H1 (cell line): ENCODE results near the gene PHLDA2. TPM values are rescaled to one million over a fixed set of nuclear protein-coding genes. Genes with fewer than 3 reads are reported as not detected.

Source experiments
- KDM4A ChIP-seq: IDR thresholded peaks from one replicate; pipeline ENCODE4 v1.7.1; 2012; ENCODE audit warnings: low read depth, mild to moderate bottlenecking, moderate library complexity, low read length, inconsistent platforms; ENCODE audit not compliant: severe bottlenecking
- polyA plus RNA-seq, 7 experiments: library from polyadenylated mRNA; depleted of rRNA in 3 of 7; stranded (reverse) in 5 of 7; unstranded in 2 of 7; fragments of >200 nt in 5 of 7; fragments of 200-250 nt in 2 of 7; gene quantifications; 1 replicate in 5 of 7; 2 replicates in 1 of 7; 4 replicates in 1 of 7; pipeline versions ENCODE4 v1.2.1 to v1.2.3, GENCODE V29; 2011 to 2013; ENCODE audit warnings: missing spikeins in 2 of 7, mixed read lengths in 2 of 7
- total RNA-seq: library from RNA; stranded (reverse); fragmentation: NEBNext Ultra II Directional; extraction: Animal tissue kit (Norgen Biotek cat#: 25700); gene quantifications from 2 replicates; pipeline ENCODE4 v1.2.1, GENCODE V29; 2021

PHLDA2 gene
- total and polyA plus RNA-seq, 2 of the 8 experiments (the other 6 are each of a cell fraction or from before 2014, with no cell fraction given), result 5.2 to 7.6 TPM

DNA sequence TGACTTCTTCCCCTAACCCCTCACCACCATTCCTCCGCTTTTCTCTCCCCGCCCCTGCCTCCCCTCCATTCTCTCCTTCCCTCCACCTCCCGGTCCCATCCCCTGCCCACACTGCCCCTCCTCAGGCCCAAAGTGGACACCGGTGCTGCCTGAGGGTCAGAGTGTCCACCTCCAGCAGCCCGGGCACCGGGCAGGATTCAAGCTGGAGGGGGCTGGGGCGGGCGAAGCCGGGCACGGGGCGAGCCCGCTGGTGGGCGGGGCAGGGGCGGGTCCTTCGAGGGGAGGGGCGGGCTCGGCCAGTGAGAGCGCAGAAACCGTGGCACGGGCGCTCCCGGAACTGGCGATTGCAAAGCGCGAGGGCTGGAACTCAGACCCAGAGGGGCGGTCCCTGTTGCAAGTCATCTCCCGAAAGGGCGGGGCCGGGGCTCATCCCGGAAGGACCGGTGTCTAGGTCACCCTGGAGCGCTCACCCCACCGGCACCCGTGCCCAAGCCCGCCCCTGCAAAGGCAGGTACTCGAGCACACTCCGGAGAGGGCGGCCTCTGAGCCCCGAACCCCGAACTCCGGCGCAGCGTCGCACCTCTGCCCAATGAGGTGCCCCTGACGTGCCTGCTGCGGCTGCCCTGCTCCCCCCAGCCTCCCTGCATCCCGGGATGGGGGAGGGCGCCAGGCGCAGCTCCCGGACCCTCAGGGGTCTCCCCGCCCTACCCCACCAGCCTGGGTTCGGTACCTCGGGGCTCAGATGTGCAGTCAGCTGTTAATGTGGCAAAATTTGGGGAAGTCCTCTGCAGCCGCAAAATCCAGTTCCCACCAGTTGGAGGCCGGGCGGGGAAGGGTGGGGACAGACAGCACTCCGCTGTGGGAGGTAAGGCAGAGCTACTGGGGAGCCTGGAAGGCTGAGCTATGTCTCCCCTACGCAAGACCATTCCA is 27.1 kb downstream of the PHLDA2 start (continued):
- TF ChIP-seq KDM4A, result peak; percentile 88
